D721Med (cell line): Measurements from ENCODE around the gene ETV3L.

Experiments used
- DNase-seq: peaks from one replicate; pipeline ENCODE4 v3.0.0; 2011; ENCODE audit warnings: low spot score; ENCODE audit not compliant: insufficient read length
- FAIRE-seq: peaks from 2 replicates; lab custom pipeline; 2011; peaks lifted over from hg19 to GRCh38; lab: Jason Lieb, UNC
- CTCF ChIP-seq: IDR thresholded peaks from 2 replicates; pipeline ENCODE4 v1.5.1; 2012; ENCODE audit warnings: mild to moderate bottlenecking, control low read depth; ENCODE audit not compliant: insufficient read depth; ENCODE audit errors: missing control alignments

Gene ETV3L

DNA sequence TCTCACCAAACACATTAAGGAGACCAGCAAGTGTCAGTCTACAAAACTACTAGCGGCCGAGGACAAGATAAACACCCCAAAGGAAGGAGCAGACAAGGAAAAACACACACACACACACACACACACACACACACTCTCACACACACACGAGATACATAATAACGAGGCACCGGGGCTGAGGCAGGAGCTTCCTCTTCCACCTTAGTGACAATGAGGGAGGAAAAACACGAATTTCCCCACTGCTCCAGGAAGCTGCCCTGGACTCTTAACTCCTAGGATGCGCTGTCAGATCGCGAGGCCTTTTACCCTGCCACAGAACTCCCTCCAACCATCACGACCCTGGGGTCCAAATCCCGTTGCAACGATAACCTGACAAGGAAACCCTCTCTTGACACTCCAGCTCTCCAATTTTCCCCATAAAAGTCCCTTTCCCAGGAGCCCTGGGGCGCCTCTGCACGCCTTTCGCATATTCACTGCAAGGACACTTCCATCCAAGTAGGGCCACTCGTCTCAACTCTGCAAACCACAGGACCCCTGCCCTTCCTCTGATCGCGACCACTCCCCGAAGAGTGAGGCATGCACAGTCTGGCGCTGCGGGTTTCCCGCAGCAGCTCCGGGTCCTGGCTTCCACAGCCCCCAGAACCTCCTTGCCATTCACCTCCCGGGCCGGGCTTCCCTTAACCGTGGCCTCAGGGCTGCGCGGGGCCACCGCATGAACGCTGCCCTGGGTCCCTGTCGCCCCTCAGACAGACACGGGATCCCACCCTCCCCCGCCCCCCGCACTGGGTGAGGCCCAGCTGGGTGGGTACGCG is 38.0 kb upstream of the ETV3L start:
- DNase-seq (no peak), FAIRE-seq (no peak)
- TF ChIP-seq CTCF, result no peak

DNA sequence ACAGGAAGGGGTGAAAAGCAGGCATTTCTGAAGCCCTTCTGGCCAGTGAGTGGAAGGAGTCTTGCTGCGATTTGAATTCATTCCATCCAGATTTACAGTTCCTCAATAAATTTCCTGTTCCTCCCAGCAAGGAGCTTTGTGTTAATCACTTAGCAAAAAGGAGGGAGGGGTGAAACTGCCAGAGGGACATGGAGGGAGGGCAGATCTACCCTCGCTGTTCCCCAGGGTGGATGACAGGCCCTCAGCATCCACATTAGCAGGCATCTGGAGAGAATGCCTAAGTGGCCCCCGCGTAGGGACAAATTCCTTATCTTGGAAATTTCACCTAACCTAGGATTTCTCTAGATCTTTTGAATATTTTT is 37.4 kb upstream of the ETV3L start:
- no peak for TF ChIP-seq CTCF
- FAIRE-seq, result no peak
- no peak for DNase-seq

DNA sequence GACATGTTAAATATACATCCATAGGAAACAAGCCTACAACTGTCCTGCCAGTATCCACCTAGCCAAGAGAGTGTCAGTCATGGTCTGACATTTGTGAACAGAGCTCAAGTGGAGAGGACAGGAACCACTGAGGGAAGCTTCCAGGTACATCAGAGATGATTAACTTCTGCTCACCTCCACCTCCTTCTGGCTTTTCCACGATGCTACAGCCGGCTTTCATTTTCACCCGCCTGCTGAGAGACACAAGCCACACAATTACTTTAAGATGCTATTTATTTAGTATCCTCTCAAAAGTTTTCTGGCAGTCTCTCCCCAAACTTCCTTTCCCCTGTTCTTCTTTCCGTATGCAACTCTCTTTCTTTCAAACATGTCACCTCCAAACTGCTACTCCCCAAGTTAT is 36.5 kb upstream of the ETV3L start:
- DNase-seq (no peak), FAIRE-seq (no peak)
- no peak for TF ChIP-seq CTCF

DNA sequence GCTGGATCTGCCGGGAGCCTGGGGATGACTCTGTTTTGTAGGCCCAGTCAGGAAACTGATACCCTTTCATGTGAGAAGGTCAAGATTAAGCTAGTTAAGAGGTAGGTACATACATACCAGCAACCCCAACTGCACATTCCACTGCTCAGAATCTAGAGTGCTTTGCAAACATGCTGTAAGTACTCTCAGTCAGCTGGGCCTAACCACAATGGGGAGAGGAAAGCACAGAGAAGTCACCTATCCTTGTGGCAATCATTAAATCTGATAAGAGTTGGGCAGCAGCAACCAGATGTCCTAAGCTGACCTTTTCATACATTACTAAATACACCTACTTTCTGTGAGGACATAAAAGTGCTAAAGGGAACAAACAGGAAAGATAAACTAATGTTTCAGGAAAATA is 36.0 kb upstream of the ETV3L start:
- TF ChIP-seq CTCF, result no peak
- FAIRE-seq (no peak), DNase-seq (no peak)

GRCh38 chr1:157135070-157135469 is 35.5 kb upstream of the ETV3L start:
- FAIRE-seq, result no peak
- no peak for TF ChIP-seq CTCF
- no peak for DNase-seq

- TF ChIP-seq CTCF, result no peak
- DNase-seq (no peak), FAIRE-seq (no peak)
Observed at GRCh38 chr1:157134442-157134841, 34.8 kb upstream of the ETV3L start.

DNA sequence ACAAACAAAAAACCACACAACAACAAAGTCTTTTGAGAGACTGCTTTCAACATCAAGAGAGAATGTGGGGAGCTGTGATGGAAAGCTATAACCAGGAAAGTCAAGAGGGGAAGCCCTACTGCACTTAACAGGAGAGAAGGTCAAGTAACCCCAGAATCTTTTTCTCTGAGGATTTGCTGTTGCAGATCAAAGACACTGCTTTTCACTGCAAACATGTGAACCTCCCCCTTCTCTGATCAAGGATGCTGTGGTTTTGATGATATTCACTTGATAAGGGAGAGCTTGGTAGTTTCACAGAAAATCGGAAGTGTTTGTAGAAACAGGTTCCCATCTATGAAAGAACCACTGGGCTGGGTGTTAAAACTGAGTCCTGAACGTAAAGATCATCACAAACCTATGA is 33.8 kb upstream of the ETV3L start:
- no peak for TF ChIP-seq CTCF
- DNase-seq (no peak), FAIRE-seq (no peak)
